HL-60/S4 (cell line): ENCODE measurements around the gene PSMB7.

Source experiments
- in situ Hi-C: fragments of 300-500 bp; cut with MboI; formaldehyde crosslinking; loops from 2 replicates; pipeline ENCODE4 v1.14.3; 2022; ENCODE audit warnings: low sequenced_read_pairs

The PSMB7 gene

GRCh38 chr9:124385623-124386022 is 29.6 kb downstream of the PSMB7 start:
- in situ Hi-C loops = no loop called here

GRCh38 chr9:124384846-124385245 is 30.4 kb downstream of the PSMB7 start:
- in situ Hi-C loops = no loop called here

DNA sequence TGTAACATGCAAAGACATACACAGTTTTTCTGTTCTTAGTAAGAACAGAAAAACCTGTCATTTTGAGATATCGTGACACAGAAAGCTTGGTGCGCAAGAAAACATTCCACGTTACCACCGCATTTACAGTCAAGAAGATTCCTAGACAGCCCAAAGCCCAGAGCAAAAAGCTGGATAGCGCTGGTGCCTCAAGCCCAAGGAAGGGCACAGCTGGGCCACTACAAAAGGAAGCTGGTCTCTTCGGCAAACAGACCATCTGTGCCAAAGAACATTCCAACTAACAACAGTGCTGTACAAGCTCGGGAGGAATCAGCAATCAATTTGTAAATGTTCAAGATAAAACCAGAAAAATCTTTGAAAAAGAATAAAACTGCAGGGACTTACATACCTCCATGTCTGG is 31.0 kb downstream of the PSMB7 start:
- in situ Hi-C loops = no loop called here

- in situ Hi-C loops = no loop called here
Measured at GRCh38 chr9:124381170-124381945, 33.9 kb downstream of the PSMB7 start.

- in situ Hi-C loops = no loop called here
Measured at GRCh38 chr9:124377551-124378406, 37.5 kb downstream of the PSMB7 start.

DNA sequence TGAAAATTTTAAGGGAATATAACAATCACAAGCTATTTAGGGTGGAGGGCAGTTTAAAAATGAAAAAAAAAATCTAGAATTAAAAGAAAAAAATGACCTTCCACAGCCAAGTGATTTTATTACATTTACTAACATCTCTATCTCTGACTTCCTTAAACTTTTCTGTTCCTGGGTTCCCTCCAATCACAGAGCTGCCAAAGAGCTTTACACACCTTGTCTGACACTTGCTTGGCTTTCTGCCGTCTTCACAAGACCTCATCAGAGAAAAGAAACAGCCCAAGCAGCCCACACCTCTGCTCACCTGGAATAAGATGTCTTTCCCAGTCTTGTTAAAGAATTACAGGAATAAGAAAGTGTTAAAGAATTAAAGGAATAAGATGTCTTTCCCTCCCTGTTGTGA is 38.9 kb downstream of the PSMB7 start:
- in situ Hi-C loops = no loop called here

- in situ Hi-C loops = no loop called here
Measured at GRCh38 chr9:124375726-124376125, 39.5 kb downstream of the PSMB7 start.

GRCh38 chr9:124373851-124374250 is 41.4 kb downstream of the PSMB7 start:
- in situ Hi-C loops = no loop called here

- in situ Hi-C loops = no loop called here
Measured at GRCh38 chr9:124373386-124373785, 41.9 kb downstream of the PSMB7 start.

DNA sequence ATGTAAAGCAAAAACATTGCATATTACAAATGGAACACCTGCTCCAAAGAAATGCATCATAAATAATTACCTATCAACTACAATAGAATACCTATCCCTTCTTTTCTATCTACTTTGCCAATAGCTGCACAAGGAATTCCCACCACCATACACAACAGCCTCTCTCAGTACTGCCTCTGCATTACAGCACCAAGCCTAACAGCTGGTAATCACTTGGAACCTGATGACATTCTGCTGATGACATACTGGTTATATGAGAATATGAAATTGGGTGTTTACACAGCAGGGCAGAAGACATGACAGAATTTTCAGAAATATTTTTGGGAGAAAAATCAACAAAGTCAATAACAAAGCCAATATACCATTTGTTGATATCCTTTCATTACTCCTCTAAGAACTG is 43.2 kb downstream of the PSMB7 start:
- in situ Hi-C loops = no loop called here

GRCh38 chr9:124370896-124371582 is 44.2 kb downstream of the PSMB7 start:
- in situ Hi-C loops = no loop called here

GRCh38 chr9:124369231-124369797 is 45.9 kb downstream of the PSMB7 start:
- in situ Hi-C loops = no loop called here

DNA sequence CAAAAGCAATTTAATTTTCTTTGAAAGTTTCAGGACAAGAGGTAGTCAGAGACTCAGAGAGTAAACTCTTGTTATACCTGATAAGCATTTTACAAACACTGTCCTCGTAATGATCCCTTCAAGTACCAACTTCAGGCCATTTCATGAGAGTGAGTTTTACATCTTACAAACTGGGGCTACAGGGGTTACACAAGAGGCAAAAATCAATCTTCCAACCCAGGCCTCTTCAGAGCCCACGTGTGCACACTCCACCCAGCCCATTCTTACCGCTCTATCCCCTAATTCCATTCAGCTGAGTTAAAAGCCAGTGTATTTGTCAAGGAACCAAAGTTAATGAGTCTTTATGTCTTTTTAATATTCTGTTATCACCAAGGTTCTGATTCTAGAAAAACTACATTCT is 46.5 kb downstream of the PSMB7 start:
- in situ Hi-C loops = no loop called here

GRCh38 chr9:124366476-124367220 is 48.6 kb downstream of the PSMB7 start:
- in situ Hi-C loops = no loop called here

GRCh38 chr9:124365036-124365435 is 50.2 kb downstream of the PSMB7 start:
- in situ Hi-C loops = no loop called here

GRCh38 chr9:124364141-124364540 is 51.1 kb downstream of the PSMB7 start:
- in situ Hi-C loops = no loop called here

GRCh38 chr9:124363326-124364096 is 51.7 kb downstream of the PSMB7 start:
- in situ Hi-C loops = no loop called here

DNA sequence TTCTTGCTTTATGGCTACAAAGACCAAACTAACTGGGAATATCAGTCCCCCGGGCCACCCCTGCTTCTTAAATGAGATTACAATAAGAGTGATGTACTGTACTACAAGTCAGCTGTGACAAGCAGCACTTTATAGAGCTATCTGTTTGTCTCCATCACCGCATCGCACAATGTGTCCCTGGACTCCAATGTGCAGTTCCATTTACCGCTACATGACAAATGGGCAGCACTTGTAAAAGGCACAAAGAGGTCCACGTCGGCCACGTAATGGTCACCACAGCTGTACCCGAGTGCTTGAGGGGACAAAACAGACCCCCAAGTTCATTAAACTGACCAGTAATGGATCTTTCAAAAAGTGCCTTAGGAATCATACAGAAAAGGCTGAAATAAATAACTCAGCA is 54.1 kb downstream of the PSMB7 start:
- in situ Hi-C loops = no loop called here

DNA sequence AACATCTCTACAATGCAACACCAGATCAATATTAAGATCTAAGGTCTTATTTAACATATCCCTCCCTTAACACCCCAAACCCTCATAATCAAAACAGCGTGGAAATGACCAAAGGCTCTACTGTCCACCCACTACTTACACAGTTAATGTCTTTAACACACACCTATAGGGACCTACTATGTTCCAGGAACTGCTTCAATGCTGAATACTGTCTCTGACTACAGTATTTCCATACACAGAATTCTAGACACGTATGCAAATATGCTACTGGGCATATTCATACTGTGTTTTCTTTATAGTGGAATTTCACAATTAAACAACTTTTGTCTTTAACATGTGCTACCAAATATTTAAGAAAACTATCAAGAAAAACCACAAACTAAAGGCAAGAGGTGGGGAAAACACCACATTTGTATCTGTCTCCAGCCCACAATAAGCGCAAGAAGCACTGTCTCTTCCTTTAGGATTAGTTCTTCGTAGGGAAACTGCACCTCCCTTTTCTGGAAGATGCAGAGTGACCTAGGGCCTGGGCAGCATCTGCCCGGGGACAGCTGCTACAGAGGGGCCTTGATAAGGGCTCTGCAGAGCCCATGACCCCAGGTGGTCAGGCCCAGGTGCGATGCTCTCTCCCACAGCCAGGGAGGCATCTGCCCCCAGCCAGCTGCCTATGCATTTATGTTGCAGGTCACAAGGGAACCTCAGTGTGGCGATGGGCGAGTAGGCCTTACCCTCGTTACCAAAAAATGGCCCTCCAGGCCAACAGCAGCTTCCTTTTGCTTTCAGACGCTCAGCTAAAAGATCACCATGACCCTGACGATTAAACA is 55.2 kb downstream of the PSMB7 start:
- in situ Hi-C loops = no loop called here
